Stimulated activated CD4-positive, alpha-beta T cell treated with anti-CD3 and anti-CD28 coated beads, Interleukin-1b, Interleukin-23, amount 100 ng/mL, for 48 hours (primary cell): ENCODE data around the gene CEP72.
"Not testable (repeated sequence)": the region's sequence is repeated elsewhere in the genome, so short reads cannot be mapped to it uniquely, and the experiment has no call there.

Source experiments
- DNase-seq: peaks from one replicate; pipeline ENCODE4 v3.0.0-alpha.2; 2020

Gene CEP72

GRCh38 chr5:686936-687335 lies 74.8 kb downstream of the CEP72 start:
- not testable (repeated sequence) for DNase-seq

- not testable (repeated sequence) for DNase-seq
Measured at GRCh38 chr5:688348-689010, 76.3 kb downstream of the CEP72 start.

- not testable (repeated sequence) for DNase-seq
Measured at GRCh38 chr5:690293-690692, 78.2 kb downstream of the CEP72 start.

GRCh38 chr5:691049-691448 lies 78.9 kb downstream of the CEP72 start:
- not testable (repeated sequence) for DNase-seq

GRCh38 chr5:691817-692528 lies 79.8 kb downstream of the CEP72 start:
- no peak for DNase-seq

- DNase-seq: not testable (repeated sequence)
Measured at GRCh38 chr5:692529-693041, 80.4 kb downstream of the CEP72 start.

- DNase-seq: peak; percentile 53
Measured at GRCh38 chr5:693271-694041, 81.3 kb downstream of the CEP72 start, which contains the start of gene TPPP. Gene TPPP, minus strand, starts transcription at chr5:693352. Its CDS starts 15,292 bp downstream, at chr5:678060.

- not testable (repeated sequence) for DNase-seq
Measured at GRCh38 chr5:694042-694431, 81.9 kb downstream of the CEP72 start.

- DNase-seq: not testable (repeated sequence)
Measured at GRCh38 chr5:695475-695874, 83.3 kb downstream of the CEP72 start.

GRCh38 chr5:696191-696590 lies 84.1 kb downstream of the CEP72 start:
- DNase-seq: not testable (repeated sequence)

- DNase-seq: not testable (repeated sequence)
Measured at GRCh38 chr5:696753-697702, 84.9 kb downstream of the CEP72 start.
